Nucleus accumbens (tissue), 56 donors: ENCODE data around the gene ABHD1.
"Not testable (repeated sequence)": the region's sequence is repeated elsewhere in the genome, so short reads cannot be mapped to it uniquely, and the experiment has no call there.

Experiments
- DNase-seq, 56 donors: peaks; one replicate each; lab custom pipeline; 2025; lab: John Stamatoyannopoulos, UW

The ABHD1 gene

GRCh38 chr2:27123302-27124150, at the start of gene ABHD1:
Gene ABHD1 (plus strand): TSS chr2:27123815. CDS start chr2:27123949, 134 bp downstream.
- DNase-seq: peak in 50 of 56 donors; percentile 22 to 83 (median 54)

- DNase-seq: peak in 2 of 56 donors; percentile 25 to 27
These were observed 48.7 kb upstream of the ABHD1 start for GRCh38 chr2:27074738-27075565.

GRCh38 chr2:27075566-27075871, 48.1 kb upstream of the ABHD1 start:
- not testable (repeated sequence) for DNase-seq

GRCh38 chr2:27076323-27076722, 47.3 kb upstream of the ABHD1 start:
- no peak for DNase-seq

- no peak for DNase-seq
These were observed 46.4 kb upstream of the ABHD1 start for GRCh38 chr2:27077231-27077630.

GRCh38 chr2:27078267-27079194, 45.1 kb upstream of the ABHD1 start, which contains the start of gene EMILIN1:
Gene EMILIN1 (plus strand): TSS chr2:27078615. CDS start chr2:27079066, 451 bp downstream.
- DNase-seq: peak in 50 of 56 donors; percentile 13 to 83 (median 52)

GRCh38 chr2:27079233-27080139, 44.1 kb upstream of the ABHD1 start:
- DNase-seq: no peak

GRCh38 chr2:27080140-27080469, 43.5 kb upstream of the ABHD1 start:
- no peak for DNase-seq

- DNase-seq: no peak
These were observed 43.0 kb upstream of the ABHD1 start for GRCh38 chr2:27080603-27080936.

- DNase-seq: no peak
These were observed 41.4 kb upstream of the ABHD1 start for GRCh38 chr2:27081984-27082772.

- DNase-seq: no peak
These were observed 40.7 kb upstream of the ABHD1 start for GRCh38 chr2:27082773-27083409.

- DNase-seq: no peak
These were observed 40.0 kb upstream of the ABHD1 start for GRCh38 chr2:27083410-27084296.

GRCh38 chr2:27084297-27085061, 39.1 kb upstream of the ABHD1 start:
- no peak for DNase-seq

- DNase-seq: no peak
These were observed 38.4 kb upstream of the ABHD1 start for GRCh38 chr2:27085062-27085672.

- peak in 49 of 56 donors; percentile 11 to 82 (median 56) for DNase-seq
These were observed 37.9 kb upstream of the ABHD1 start for GRCh38 chr2:27085673-27086089.
